GM12873 (cell line): ENCODE data around the gene PEX5.

ENCODE experiments used
- TF ChIP-seq, protein P1 (sequence below): IDR thresholded peaks from 2 replicates; pipeline ENCODE4 v1.5.1; 2012; ENCODE audit warnings: low read depth, mild to moderate bottlenecking, moderate library complexity, low read length, control low read depth; ENCODE audit not compliant: insufficient read depth; ENCODE audit errors: missing control alignments

The PEX5 gene

DNA sequence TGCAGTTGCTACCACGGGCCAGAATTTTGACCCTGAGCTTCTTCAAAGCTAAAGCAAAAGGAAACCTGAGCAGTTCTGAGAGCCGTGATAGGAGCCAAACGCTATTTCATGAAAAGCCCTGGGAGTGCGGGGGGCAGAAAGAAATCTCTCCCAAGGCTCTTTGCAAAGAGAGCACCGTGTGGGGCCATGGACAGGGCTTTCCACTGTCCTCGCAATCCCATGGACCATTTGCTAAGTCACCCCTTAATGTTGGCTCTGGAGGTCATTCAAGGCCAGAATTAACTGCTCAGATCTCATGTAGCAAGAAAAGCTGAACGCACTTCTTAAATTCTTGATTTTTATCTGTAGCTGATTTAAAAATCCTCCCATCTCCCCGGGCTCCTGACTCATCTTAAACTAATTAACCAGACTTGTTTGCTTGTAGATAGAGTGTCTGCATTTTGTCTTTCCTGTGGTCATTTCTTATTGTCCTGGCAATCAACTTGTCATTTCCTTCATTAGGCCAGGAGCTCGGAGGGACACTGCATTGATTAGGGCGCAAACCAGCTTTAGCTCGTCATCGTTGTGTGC, 34.5 kb upstream of the PEX5 start:
- TF ChIP-seq, protein P1, sequence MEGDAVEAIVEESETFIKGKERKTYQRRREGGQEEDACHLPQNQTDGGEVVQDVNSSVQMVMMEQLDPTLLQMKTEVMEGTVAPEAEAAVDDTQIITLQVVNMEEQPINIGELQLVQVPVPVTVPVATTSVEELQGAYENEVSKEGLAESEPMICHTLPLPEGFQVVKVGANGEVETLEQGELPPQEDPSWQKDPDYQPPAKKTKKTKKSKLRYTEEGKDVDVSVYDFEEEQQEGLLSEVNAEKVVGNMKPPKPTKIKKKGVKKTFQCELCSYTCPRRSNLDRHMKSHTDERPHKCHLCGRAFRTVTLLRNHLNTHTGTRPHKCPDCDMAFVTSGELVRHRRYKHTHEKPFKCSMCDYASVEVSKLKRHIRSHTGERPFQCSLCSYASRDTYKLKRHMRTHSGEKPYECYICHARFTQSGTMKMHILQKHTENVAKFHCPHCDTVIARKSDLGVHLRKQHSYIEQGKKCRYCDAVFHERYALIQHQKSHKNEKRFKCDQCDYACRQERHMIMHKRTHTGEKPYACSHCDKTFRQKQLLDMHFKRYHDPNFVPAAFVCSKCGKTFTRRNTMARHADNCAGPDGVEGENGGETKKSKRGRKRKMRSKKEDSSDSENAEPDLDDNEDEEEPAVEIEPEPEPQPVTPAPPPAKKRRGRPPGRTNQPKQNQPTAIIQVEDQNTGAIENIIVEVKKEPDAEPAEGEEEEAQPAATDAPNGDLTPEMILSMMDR, result no peak

DNA sequence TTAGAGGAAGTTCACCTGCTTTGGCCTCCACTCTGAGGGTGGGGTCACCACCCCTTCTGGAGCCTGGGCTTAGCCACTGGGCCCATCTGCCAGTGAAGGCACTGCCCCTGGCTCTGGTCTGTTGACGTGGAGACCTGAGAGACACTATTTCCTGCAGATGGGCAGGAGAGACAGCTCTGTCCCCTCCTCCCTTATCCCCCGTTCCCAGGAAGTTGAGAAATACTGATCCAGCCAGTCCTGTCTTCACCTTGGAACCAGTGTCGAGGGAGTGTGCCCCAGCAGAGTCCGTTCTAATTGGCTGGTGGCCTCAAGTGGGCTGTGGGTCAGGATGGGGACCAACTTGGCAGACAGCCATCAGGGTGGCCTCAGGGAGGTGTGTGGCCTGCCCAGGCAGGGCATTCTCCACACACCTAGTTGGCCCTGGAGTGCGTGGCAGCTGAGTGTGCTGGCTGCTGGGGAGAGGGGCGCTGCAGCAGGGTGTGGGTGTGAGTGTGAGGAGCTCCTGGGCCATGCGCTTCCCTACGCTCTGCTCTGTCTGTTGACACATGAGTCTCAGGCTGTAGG, 33.9 kb upstream of the PEX5 start:
- TF ChIP-seq, protein P1, result no peak

DNA sequence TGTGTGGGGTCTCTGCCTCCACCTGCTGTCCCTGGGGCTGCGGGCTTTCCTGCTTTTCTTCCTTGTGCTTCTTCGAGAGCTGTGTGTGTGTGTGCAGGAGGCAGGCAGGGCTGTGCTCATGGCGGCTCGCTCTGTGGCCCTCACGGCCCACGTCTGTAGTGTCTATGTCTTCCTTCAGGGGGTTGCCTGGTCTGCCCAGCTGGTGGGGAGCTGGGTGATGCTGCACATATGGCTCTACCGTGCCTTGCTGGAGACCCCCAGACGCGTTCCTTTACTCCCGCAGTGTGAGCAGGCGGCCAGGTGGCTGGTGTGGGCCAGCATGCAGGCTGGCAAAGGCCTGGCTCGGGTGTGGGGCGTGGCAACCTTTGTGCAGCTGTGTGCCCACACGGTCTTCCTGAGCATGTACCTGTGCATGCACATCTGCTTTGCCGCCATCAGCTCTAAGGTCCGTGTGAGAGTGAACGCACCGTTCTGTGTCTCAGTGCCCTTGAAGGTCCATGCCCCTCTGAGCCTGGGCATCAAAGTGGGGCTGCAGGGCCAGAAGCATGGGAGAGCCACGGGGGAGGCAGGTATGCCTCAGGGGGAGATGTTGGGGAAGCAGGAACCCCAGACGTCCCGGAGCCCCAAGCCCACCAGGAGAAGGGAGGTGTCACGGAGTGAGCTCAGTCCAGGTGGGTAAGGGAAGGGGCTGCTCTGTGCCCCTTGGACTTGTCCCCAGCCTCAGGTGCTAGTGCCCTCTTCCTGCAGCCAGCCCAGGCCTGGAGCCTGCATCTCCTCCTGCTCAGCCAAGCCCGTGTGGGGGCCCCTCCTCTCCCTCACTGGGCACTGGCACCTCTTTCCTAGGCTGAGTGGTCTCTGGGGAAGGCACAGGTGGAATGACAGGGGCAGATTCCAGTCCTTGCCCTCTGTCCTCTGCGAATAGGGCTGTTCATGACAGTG, 33.0 kb upstream of the PEX5 start:
- TF ChIP-seq, protein P1, result no peak

DNA sequence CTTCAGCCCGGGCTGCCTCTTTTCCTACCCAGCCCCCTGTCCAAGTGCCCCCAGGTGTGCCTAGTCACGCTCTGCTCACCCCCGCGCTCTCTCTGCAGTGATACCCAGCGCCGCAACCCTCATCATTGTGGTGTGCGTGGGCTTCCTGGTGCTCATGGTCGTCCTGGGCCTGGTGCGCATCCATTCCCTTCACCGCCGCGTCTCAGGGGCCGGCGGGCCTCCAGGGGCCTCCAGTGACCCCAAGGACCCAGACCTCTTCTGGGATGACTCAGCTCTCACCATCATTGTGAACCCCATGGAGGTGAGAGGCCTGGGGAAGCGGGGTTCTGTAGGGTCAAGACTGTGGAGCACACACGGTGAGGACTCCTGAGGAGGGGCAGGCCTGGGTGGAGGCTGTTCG, 32.1 kb upstream of the PEX5 start:
- TF ChIP-seq, protein P1, result no peak

DNA sequence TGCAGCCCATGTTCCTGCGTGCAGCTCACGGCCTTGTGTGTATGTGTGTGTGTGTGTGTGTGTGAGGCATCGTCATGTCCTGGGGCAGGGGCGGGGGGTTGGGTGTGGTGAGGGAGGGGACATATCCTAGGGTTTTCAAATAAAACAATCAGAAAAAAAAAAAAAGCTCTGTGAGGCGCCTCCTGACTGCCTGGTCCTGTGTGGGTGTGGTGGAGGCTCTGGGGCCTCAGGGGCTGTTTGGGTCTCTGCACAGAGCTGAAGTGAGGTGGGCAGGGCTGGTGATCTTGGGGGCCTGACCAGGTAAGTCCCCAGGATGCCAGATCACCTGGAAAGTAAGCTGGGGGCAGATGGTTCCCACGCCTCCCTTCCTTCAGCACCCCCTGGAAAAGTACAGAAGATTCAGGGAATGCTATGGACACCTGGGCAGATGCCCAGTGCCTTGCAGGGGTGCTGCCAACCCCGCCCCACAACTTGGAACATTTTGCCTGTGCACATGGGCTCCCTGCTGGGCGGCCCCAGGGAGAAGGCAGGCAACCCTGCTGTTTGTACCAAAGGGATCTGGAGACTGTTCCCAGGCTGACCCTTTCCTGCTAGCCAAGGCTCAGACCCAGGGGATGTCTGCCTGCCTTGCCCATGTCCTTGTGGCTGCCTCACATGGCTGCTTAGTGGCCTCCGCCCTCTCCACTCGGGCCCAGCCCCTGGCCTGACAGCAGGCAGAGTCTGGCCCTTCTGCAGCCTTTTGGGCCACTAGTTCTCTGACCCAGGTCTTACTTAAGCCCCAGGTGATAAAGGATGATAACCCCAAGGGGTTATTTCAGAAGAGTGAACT, 30.5 kb upstream of the PEX5 start:
- TF ChIP-seq, protein P1, result no peak

DNA sequence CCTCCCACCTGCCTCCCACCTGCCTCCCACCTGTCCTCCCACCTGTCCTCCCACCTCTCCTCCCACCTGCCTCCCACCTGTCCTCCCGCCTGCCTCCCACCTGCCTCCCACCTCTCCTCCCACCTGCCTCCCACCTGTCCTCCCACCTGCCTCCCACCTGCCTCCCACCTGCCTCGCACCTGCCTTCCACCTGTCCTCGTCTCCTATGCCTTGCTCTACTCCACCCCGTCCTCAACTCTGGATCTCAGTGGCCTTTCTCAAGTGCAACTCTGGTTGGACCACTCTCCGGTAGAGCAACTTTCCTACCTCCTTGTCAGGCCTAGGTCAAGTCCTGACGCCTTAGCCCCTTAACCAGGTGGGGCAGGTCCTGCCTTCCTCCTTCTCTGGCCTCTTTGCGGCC, 29.3 kb upstream of the PEX5 start:
- TF ChIP-seq, protein P1, result no peak

DNA sequence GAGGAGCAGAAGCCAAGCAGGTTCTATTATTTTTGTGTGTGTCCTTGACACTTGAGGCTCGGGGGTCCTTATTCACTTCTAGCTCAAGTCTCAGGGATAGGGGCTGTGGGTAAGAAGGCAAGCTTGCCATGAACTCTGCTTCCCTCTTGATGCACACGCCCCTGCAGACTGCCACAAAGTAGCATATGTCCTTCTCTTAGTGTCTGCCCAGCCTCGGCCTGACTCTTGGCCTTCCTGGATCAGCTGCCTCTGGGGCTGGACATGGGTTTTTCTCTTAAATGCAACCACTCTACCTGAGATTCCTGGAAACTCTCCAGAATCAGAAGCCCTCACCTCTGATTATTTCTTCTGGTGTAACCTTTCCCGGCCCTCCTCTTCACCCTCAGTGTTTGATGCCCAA, 28.2 kb upstream of the PEX5 start:
- TF ChIP-seq, protein P1, result no peak
